Activated B cell treated with CpG ODN at 0.5 μM for 24 hours (primary cell): ENCODE measurements around the gene AOC1. TPM values are rescaled to one million over a fixed set of nuclear protein-coding genes. Genes with fewer than 3 reads are reported as not detected.

Experiments used
- ATAC-seq: fragments of 200-7000 bp; cut with Tn5 transposase; one replicate; pipeline ENCODE4 v1.10.0; 2021; ENCODE audit warnings: low read depth, mild to moderate bottlenecking, moderate library complexity
- CTCF ChIA-PET: fragments of 350-600 bp; sonication (Branson Sonifier 250); formaldehyde crosslinking; loops from one replicate; lab custom pipeline; 2021; ENCODE audit warnings: antibody characterized with exemption; lab: Charles Lee
- POLR2A ChIA-PET: fragments of 350-600 bp; sonication (Branson Sonifier 250); formaldehyde crosslinking; loops from one replicate; lab custom pipeline; 2021; ENCODE audit warnings: antibody characterized with exemption; lab: Charles Lee
- DNase-seq: peaks from one replicate; pipeline ENCODE4 v3.0.0; 2022
- H3K27ac Mint-ChIP-seq: one replicate; pipeline ENCODE4 v1.8.0; 2020; ENCODE audit warnings: mixed read lengths
- H3K27me3 Mint-ChIP-seq: one replicate; pipeline ENCODE4 v1.8.0; 2021; ENCODE audit warnings: mixed read lengths
- H3K36me3 Mint-ChIP-seq: one replicate; pipeline ENCODE4 v1.8.0; 2021; ENCODE audit warnings: low read depth, mixed read lengths
- H3K4me1 Mint-ChIP-seq: one replicate; pipeline ENCODE4 v1.8.0; 2021; ENCODE audit warnings: mixed read lengths
- H3K4me3 Mint-ChIP-seq: one replicate; pipeline ENCODE4 v1.8.0; 2020; ENCODE audit warnings: mild to moderate bottlenecking, mixed read lengths
- H3K9me3 Mint-ChIP-seq: one replicate; pipeline ENCODE4 v1.8.0; 2020; ENCODE audit warnings: mixed read lengths
- CTCF ChIP-seq: fragments of 200-600 bp; IDR thresholded peaks from one replicate; pipeline ENCODE4 v1.8.0; 2022; ENCODE audit warnings: antibody characterized with exemption, mild to moderate bottlenecking
- intact Hi-C: fragments of 100-400 bp; cut with micrococcal nuclease; formaldehyde crosslinking; loops from one replicate; pipeline ENCODE4 v1.15.1; 2024
- total RNA-seq: library from RNA; stranded (reverse); gene quantifications from 2 replicates; pipeline ENCODE4 v1.2.3, GENCODE V29; 2022

Gene AOC1
- total RNA-seq, 1 donor from 2014 or later = not detected

- intact Hi-C loops = no loop called here
- Mint-ChIP-seq H3K4me3 (no peak overlapping the region), H3K4me1 (no peaks in the 10 kb centered on the region), H3K9me3 (no peaks in the 10 kb centered on the region), H3K27ac (no peak overlapping the region), H3K27me3 (peaks cover 27% of the 10 kb centered on the region), H3K36me3 (no peaks in the 10 kb centered on the region)
- POLR2A ChIA-PET = no interaction called here
- DNase-seq = no peak
- ATAC-seq = no peak
- no peak for TF ChIP-seq CTCF
- CTCF ChIA-PET = no interaction called here
Observed at GRCh38 chr7:150849204-150849775, 3.0 kb upstream of the AOC1 start.

GRCh38 chr7:150850273-150850672, 2.0 kb upstream of the AOC1 start:
- Mint-ChIP-seq H3K4me1 (no peaks in the 10 kb centered on the region), H3K9me3 (no peaks in the 10 kb centered on the region), H3K4me3 (no peak overlapping the region), H3K27me3 (peaks cover 30% of the 10 kb centered on the region), H3K27ac (no peak overlapping the region), H3K36me3 (no peaks in the 10 kb centered on the region)
- ChIA-PET CTCF (no interaction called here), POLR2A (no interaction called here)
- intact Hi-C loops = no loop called here
- TF ChIP-seq CTCF = no peak
- no peak for ATAC-seq
- no peak for DNase-seq

GRCh38 chr7:150851492-150852370, 586 bp upstream of the AOC1 start:
- TF ChIP-seq CTCF = no peak
- ChIA-PET CTCF (no interaction called here), POLR2A (no interaction called here)
- Mint-ChIP-seq H3K9me3 (no peaks in the 10 kb centered on the region), H3K27me3 (peaks cover 30% of the 10 kb centered on the region), H3K27ac (no peak overlapping the region), H3K4me1 (no peaks in the 10 kb centered on the region), H3K4me3 (no peak overlapping the region), H3K36me3 (no peaks in the 10 kb centered on the region)
- DNase-seq (no peak), ATAC-seq (no peak)
- intact Hi-C loops = no loop called here

GRCh38 chr7:150854066-150855000, 2.0 kb downstream of the AOC1 start:
- TF ChIP-seq CTCF = no peak
- Mint-ChIP-seq H3K9me3 (no peaks in the 10 kb centered on the region), H3K27me3 (peaks cover 30% of the 10 kb centered on the region), H3K27ac (no peak overlapping the region), H3K4me3 (no peak overlapping the region), H3K4me1 (no peaks in the 10 kb centered on the region), H3K36me3 (no peaks in the 10 kb centered on the region)
- ChIA-PET CTCF (no interaction called here), POLR2A (no interaction called here)
- no peak for ATAC-seq
- intact Hi-C loops = no loop called here
- no peak for DNase-seq

GRCh38 chr7:150855046-150855445, 2.7 kb downstream of the AOC1 start:
- Mint-ChIP-seq H3K27ac (no peak overlapping the region), H3K36me3 (no peaks in the 10 kb centered on the region), H3K4me1 (no peaks in the 10 kb centered on the region), H3K27me3 (peaks cover 22% of the 10 kb centered on the region), H3K9me3 (no peaks in the 10 kb centered on the region), H3K4me3 (no peak overlapping the region)
- ChIA-PET CTCF (no interaction called here), POLR2A (no interaction called here)
- ATAC-seq (no peak), DNase-seq (no peak)
- no peak for TF ChIP-seq CTCF
- intact Hi-C loops = no loop called here
